Measurements from ENCODE around the gene SLF2. TPM values are rescaled to one million over a fixed set of nuclear protein-coding genes. Genes with fewer than 3 reads are reported as not detected.

The SLF2 gene
- total and polyA plus RNA-seq, 9 of the 15 experiments (the other 6 are each of a cell fraction or from before 2014, with no cell fraction given) = 1.7 to 18.4 (median 7.8) TPM

- no peak for TF ChIP-seq HDGF (IDR thresholded peaks at IDR 0.05)
- no peak for TF ChIP-seq STAG1 (CRISPR knock-in tag; IDR thresholded peaks at IDR 0.05; ENCODE audit: borderline replicate concordance)
- no peak for TF ChIP-seq SLC30A9 (CRISPR knock-in tag; IDR thresholded peaks at IDR 0.05)
Measured at GRCh38 chr10:100984672-100985177, 72.0 kb downstream of the SLF2 start (continued).

DNA sequence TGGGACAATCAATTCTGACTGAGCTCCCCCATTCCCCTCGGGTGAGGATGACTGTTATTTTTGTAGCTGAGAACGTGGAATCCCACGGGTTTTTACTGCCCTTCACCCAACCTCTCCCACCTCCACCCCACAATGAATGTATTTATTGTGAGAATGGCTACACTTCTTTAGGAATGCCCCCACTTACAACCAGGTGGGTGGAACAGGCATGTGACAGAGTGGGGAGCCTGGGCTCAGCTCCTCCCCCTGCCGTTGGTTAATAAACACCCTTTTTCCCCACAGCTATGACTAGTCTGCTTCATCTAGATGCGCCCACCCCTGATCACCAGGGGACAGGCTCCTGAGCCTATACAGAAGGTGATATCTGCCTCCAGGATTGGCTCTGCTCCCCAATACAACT is 72.6 kb downstream of the SLF2 start:
- POLR2A ChIA-PET = interaction anchor here (0.8 to 1.3 kb wide), 4 partner anchors 10 to 19 kb away, joined by 3 to 4 read pairs (median 4); no protein-coding TSS in a partner anchor

More for the DNA sequence above, 72.6 kb downstream of the SLF2 start:
- WGBS (ENCODE audit: insufficient coverage, low coverage, missing lambda C conversion rate) = 74% methylated on average over 5 of the region's 5 CpGs
- CTCF ChIA-PET (ENCODE audit: low intra/inter-chr PET ratio) = no interaction called here
- DNase-seq (ENCODE audit: extremely low read depth in 1 of 4, low spot score in 3 of 4) (peak in 2 of 4 experiments; percentile 21 to 27), FAIRE-seq (no peak), ATAC-seq (peak; percentile 10; the same call in 1 of the 3 replicates)
- Histone ChIP-seq H3K4me2 (ENCODE audit: insufficient read depth, low read length) (no peak overlapping the region), H3K79me2 (ENCODE audit: control insufficient read depth, insufficient read depth, low read length) (peaks cover 48% of the 10 kb centered on the region), H2AFZ (ENCODE audit: low read depth, low read length) (no peak overlapping the region), H3K9ac (ENCODE audit: insufficient read depth in 1 of 2, low read depth in 2 of 2, low read length in 2 of 2) (no peak overlapping the region), H3K4me3 (no peak overlapping the region), H3K9me1 (ENCODE audit: control insufficient read depth, insufficient read depth, low read length) (no peaks in the 10 kb centered on the region), H3K36me3 (ENCODE audit: control insufficient read depth, insufficient read depth, low read length) (peaks cover 47% of the 10 kb centered on the region; the same call in 2 of the 3 replicates), H3K4me1 (replicated peaks in 1 of 2; ENCODE audit: control insufficient read depth in 2 of 2, insufficient read depth in 2 of 2, low read length in 2 of 2) (peaks cover 16 to 21% of the 10 kb centered on the region in 2 experiments; a peak in 4 of 5 replicates), H3K27ac (ENCODE audit: extremely low read depth, low read depth, low read length) (no peak overlapping the region), H4K20me1 (replicated peaks; ENCODE audit: control insufficient read depth, insufficient read depth, low read length) (peaks cover 6% of the 10 kb centered on the region; the same call in 1 of the 2 replicates), H3K9me3 (replicated peaks; ENCODE audit: control insufficient read depth, insufficient read depth, low read depth, low read length) (no peaks in the 10 kb centered on the region), H3K27me3 (ENCODE audit: control insufficient read depth in 2 of 2, insufficient read depth in 2 of 2, low read length in 2 of 2) (no peaks in the 10 kb centered on the region)
- in situ Hi-C loops (cut with MboI) = loop anchor here (25.0 kb wide), 1 partner anchor 1052 kb away; no protein-coding TSS in a partner anchor
- BruUV-seq (replicated peaks) = no TSS peak
- intact Hi-C loops (cut with micrococcal nuclease) = no loop called here
- TF ChIP-seq MAFG (tag; conservative IDR thresholded peaks at IDR 0.05) = no peak
- TF ChIP-seq CREB1 (IDR thresholded peaks at IDR 0.05) = no peak
- no peak for TF ChIP-seq CREB1 (CRISPR knock-in tag; IDR thresholded peaks at IDR 0.05)
- TF ChIP-seq MYNN (IDR thresholded peaks at IDR 0.05) = no peak
- no peak for TF ChIP-seq MYNN (CRISPR knock-in tag; IDR thresholded peaks at IDR 0.05)
- no peak for TF ChIP-seq NFE2L1 (tag; IDR thresholded peaks at IDR 0.05; ENCODE audit: borderline replicate concordance, low read depth)
- no peak for TF ChIP-seq MIER1 (IDR thresholded peaks at IDR 0.05; ENCODE audit: low read depth)
- no peak for TF ChIP-seq CBFA2T2 (conservative IDR thresholded peaks at IDR 0.05)
